ELF-1 (cell line): ENCODE measurements around the gene DGAT2L6.
"Not testable (repeated sequence)": the region's sequence is repeated elsewhere in the genome, so short reads cannot be mapped to it uniquely, and the experiment has no call there.

Experiments used
- DNase-seq: peaks from one replicate; pipeline ENCODE4 v3.0.0-alpha.2; 2016; ENCODE audit warnings: low read depth, low spot score

Gene DGAT2L6

DNA sequence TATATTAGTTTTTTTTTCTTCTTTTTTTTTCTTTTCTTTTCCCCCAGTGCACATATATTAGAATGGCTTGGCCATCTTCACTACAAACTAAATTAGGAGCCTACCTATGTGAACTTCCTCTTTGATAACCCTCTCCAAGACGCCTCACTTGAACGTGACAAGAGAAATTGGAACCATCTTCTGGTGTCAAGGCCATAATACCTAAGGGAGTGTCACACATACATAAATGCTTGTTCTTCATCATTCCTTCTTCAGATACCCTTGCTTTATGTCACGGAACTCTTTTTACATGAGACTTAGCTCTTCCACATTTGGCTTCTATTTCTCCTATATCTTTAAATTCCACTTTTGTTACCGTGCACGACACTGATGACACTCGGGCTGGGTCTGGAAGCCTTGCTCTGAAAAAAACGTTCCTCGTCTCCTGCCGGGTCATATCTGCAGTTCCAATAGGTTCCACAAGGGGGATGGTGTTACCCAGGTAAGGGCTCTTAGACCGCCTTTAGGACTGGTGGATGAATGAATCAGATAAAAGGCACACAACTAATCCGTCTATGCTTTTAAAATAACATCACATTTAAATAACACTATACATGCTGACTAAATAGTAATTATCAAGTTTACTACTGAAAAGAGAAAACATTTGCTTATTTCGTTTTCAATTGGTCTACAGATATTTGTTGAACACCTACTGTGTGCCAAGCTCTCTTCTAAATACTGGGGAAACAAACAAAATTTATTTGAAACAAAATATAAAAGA lies 19.9 kb downstream of the DGAT2L6 start:
- peak; percentile 64 for DNase-seq

DNA sequence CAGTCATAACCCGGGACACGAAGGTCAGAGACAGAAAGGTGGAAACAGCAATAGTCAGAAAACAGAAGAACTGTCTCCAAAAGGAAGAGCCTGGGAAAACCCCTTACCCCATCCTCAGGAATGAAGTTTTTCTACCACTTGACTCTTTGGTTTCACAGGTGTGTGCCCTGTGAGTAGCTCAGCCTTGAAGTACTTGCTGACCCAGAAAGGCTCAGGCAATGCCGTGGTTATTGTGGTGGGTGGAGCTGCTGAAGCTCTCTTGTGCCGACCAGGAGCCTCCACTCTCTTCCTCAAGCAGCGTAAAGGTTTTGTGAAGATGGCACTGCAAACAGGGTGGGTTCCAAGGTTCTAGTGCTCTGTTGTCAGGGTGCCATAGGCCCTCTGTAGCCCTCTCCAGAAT lies 24.4 kb downstream of the DGAT2L6 start:
- DNase-seq: no peak

DNA sequence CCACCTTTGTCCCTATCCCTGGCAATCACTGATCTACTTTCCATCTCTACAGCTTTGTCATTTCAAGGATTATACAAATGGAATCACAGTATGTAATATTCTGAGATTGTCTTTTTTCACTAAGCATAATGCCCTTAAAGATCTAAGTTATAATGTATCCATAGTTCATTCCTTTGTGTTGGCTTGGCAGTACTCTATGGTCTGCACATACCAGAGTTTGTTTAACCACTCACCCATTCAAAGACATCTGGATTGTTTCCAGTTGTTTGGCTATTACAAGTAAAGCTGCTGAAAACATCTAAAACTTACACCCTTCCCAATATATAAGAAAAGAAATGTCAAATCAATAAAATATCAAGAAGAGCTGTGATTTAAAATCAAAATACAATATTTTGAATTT lies 31.2 kb downstream of the DGAT2L6 start:
- no peak for DNase-seq

DNA sequence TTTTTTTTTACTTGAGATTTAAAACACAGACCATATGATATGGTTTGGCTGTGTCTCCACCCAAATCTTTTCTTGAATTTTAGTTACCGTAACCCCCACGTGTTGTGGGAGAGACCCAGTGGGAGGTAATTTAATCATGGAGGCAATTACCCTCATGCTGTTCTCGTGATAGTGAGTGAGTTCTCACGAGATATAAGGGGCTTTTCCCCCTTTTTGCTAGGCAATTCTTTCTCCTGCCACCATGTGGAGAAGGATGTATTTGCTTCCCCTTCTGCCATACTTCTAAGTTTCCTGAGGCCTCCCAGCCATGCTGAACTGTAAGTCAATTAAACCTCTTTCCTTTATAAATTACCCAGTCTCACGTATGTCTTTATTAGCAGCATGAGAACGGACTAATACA lies 32.3 kb downstream of the DGAT2L6 start:
- not testable (repeated sequence) for DNase-seq

DNA sequence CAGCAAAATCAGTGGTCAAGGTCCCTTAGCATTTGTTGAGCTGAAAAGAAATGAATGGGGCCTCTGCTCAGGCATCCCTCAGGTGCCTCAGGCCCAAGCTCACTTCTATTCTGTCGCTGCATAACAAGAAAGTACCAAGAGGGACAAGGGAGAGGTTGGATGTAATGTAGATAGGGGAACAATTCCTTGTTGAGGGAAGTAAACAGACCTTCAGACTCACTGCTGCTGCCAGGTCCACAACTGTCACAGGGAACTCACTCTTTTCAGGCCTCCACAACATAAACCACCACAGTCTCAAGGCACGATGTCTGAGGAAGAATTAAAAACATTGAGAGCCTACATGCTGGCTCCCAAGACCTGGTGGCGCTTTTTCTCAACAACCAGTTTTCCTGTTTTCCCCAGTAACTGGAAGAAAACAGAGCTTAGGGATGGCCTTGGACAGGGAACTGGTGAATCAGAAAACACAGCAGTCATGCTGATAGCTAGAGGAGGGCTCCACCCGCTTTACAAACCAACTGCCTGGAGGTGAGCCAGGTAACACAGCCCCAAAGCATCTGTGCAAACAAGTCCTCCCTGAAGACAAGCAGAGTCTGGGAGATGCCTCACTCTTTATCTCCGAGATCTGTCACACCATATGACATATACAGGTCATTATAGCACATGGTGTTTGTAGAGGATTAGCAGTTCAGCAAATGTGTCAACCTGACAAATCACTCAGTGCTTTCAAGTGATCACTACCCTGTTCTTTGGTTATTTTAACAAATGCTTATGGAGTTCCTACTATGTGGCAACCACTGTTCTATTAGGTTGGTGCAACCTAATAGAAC lies 42.9 kb downstream of the DGAT2L6 start:
- DNase-seq: peak; percentile 34

DNA sequence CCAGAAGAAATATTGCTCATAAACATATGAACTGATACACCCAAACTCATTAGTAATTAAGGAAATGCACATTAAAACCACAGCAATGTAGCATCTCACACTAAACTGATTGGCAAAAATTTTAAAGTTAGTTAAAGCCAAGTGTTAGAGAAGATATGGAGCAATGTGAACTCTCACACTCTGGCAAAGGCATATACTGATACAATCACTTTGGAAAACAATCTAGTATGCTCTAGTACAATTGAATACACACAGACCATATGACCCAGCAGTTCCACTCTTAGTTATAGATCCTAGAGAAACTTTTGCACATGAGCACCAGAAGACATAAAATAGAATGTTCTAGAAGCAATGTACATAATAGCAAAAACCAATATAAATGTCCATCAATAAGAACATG lies 48.8 kb downstream of the DGAT2L6 start:
- no peak for DNase-seq

DNA sequence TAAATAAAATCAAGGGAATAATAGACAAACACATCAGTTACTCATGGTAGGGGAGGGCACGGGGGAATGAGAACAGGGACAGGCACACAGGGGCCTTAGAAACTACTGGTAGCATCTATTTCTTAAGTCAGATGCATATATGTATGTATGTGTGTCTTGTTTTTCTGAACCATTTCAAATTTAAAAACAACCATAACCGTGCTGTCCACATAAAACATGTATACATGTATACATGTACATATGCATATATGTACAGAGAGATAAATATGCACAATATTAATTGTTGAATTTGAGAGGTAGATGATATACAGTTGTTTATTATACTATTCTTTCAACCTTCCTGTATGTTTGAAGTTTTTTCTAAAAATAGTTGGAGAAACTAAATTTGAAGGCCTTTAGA lies 49.4 kb downstream of the DGAT2L6 start:
- no peak for DNase-seq

DNA sequence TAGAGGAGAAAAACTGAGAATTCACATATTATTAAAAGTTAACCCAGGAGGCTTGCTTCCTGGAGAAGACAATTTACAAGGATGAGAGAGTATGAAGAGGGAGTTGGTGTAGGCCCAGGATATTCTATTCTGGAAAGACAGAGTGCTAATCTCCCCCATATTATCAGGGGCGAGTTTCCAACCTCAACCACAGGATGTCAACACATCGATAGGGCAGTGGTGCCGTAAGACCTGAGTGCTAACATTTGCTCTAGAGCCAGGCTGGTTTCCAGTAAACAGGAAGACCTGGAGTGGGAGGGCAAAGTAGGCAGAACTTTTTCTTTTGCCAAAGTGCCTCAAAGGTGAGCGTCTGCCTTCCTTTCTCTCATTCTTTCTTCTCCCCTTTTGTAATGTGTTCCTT lies 54.4 kb downstream of the DGAT2L6 start:
- no peak for DNase-seq

DNA sequence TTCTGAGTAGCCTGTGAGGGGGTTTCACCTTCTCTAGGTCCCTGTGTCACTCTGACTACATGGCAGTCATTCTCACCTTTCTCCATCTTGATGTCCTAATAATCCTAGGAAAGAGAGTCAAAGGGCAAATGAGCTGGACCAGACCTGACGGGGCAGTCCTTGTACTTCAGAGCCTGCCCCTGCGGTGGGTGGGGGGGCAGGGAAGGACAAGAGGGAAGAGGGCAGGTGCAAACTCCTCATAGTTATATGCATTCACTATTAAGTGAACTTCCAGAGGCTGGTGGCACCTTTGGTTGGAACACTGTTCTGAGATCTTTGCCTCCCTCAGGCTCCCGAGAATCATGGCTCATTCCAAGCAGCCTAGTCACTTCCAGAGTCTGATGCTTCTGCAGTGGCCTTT lies 57.1 kb downstream of the DGAT2L6 start, which contains the start of gene AWAT1:
AWAT1 (plus strand) TSS at position 301 of the 400 bp plus-strand sequence; CDS start at position 342, 41 bp downstream.
- DNase-seq: no peak

DNA sequence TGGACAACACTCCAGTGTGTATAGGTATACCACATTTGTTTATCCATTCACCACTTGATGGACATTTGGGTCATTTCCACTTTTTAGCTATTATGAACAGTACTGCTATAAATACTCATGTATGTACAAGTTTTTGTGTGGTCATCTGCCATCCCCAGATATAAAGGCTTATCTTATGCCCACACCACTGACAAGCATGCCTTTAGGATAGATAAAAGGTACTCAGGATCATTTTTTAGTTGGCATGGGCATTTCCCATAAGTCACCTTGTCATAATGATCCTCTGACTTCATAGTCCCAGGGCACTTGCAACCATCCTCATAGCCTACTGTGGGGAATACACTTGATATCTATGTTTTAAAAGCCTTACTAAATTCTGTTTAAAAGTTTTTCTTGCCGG lies 63.5 kb downstream of the DGAT2L6 start:
- DNase-seq: no peak

DNA sequence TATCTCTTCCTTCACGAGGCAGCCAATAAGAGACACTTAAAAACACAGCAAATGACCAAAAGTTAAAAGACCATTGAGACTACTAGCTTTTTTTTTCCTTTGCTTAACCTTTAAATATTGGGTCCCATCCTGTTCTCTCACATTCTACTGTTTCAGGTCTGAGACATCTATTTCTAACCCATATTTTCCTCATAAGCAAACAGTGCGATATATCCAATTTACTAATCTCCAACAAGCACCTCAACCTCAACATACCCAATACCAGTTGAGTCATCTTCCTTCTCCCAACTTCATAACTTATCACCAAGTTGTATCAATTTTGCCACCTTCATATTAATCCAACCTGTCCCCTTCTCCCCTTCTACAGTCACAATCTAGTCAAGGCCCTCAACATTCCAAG lies 64.2 kb downstream of the DGAT2L6 start:
- DNase-seq: no peak

DNA sequence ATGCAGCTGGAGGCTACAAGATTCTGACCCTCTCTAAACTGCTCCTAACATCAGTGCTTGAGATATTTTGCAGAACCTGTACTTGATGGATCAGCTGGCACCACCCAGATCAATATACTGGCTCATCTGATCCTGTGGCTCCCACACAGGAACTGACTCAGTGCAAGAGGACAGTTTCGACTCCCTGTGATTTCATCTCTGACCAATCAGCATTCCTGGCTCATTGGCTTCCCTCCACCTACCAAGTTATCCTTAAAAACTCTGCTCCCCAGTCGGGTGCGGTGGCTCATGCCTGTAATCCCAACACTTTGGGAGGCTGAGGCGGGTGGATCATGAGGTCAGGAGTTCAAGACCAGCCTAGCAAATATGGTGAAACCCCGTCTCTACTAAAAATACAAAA lies 66.3 kb downstream of the DGAT2L6 start:
- DNase-seq: not testable (repeated sequence)

DNA sequence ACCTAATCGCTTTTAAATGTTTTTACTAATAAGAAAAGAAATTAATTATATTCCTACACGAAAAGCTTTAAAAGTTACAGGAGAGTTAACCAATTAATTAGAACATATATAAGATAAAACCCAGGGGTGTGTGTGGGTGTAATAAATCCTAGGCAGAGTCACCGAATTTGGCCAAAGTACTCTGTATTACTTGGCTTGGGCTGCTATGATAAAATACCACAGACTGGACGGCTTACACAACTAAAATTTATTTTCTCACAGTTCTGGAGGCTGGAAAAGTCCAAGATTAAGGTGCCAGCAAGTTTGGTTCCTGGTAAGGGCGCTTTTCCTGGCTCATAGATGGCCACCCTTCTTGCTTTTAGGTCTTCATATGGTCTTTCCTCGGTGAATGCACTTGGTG lies 67.6 kb downstream of the DGAT2L6 start:
- no peak for DNase-seq

DNA sequence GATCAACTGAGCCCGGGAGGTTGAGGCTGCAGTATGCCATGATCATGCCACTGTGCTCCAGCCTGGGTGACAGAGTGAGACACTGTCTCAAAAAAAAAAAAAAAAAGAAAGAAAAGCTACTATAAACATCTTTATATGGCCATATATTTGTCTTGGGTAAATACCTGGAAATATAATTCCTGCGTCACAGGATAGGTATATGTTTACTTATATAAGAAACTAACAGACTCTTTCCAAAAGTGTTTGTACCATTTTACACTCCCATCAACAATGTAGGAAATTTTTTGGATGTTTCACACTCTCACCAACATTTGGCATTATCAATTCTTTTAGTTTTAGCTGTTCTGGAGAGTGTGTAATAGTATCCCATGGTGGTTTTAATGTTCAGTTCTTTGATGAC lies 70.0 kb downstream of the DGAT2L6 start:
- DNase-seq: no peak

DNA sequence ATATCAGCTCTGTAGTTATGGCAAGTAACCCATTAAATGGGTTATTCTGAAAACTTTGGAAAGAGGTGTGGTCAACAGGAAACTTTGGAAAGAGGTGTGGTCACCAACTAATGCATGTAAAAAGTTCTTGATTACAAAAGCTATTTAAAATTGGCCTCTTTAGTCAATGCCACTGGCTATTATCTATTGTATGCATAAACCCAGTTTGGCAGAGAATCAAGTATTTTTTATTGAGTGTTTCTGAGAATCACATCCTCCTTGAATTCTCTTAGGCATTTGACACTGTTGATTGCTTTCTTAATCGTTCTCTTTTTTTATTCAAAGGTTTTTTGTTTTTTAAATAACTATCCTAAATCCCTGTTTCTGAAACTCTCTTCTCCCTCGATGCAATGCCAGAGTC lies 75.2 kb downstream of the DGAT2L6 start:
- DNase-seq: no peak

DNA sequence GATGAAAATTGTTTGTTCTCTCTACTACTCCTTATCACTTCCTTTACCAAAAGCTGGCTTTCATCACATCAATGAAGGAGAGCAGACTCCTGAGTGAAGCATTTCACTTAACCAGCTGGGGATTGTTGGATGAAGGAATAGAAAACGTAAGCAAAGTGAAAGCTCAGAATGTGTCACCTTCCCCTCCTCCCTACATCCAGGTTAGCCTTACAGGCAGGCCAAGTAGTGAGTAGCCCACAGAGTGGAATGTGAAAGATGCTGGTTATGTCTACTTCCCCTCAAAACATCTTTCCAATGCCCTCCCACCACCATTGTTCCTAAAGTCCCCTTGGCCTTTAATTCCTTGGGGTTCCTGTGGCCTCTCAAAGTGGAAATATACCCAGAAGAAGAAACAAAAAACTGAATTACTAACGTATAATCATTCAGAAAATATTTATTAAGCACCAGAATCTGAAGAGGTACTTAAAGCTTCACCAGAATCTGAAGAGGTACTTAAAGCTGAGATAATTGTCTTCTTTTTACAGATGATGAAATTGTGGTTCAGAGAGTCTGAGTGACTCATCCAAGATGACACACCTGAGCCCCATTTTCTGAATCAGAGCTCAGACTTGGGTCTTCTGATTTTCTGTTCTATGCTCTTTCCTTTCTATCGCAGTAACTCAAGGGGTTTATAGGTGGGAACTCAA lies 76.2 kb downstream of the DGAT2L6 start:
- no peak for DNase-seq

DNA sequence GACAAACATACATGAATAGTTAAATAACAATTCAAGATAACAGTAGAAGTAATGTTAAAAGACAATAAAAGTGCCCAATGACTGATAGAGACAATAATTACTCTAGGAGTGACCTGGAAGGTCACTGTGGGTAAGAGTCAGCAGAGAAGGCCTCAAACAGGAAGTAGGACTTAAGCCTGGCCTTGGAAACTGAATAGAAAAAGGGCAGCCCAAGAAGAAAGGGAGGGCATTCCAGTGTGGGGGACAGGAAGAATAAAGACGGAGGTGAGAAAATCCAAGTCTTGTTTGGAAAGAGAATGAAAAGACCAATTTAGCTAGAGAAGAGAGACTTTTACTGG lies 76.7 kb downstream of the DGAT2L6 start:
- DNase-seq: no peak

DNA sequence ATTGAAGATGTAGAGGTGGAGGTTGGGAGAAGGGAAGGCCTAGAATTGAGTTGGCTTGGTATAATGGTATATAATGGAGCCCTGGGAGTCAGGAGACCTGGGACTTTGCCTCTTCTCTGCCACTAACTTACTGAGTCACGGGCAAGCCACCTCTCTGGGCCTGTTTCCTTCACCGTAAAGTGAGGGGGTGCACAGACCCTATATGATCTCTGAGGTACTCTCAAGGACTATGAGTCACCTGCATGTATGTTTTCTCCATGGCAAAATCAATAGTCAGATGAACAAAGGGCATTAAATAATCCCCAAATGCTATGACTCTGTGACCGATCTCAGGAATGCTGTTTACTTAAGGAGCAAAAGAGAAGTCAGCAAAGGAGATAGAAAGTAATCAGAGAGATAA lies 77.6 kb downstream of the DGAT2L6 start:
- no peak for DNase-seq
